NCI-H187 (cell line): Measurements from ENCODE around the gene RBM19.

Experiments used
- DNase-seq, 2 experiments: peaks; one replicate each; lab custom pipeline; 2025; lab: John Stamatoyannopoulos, UW

The RBM19 gene

GRCh38 chr12:113857371-113857770, 108.8 kb downstream of the RBM19 start:
- no peak for DNase-seq

- no peak for DNase-seq
Measured at GRCh38 chr12:113855998-113856397, 110.1 kb downstream of the RBM19 start.

GRCh38 chr12:113854385-113855142, 111.6 kb downstream of the RBM19 start:
- DNase-seq, result peak in 1 of 2 experiments; percentile 41

GRCh38 chr12:113853491-113853890, 112.6 kb downstream of the RBM19 start:
- DNase-seq, result no peak

- DNase-seq, result no peak
Measured at GRCh38 chr12:113852695-113853490, 113.2 kb downstream of the RBM19 start.

GRCh38 chr12:113852264-113852663, 113.9 kb downstream of the RBM19 start:
- no peak for DNase-seq

- no peak for DNase-seq
Measured at GRCh38 chr12:113850309-113851056, 115.6 kb downstream of the RBM19 start.

- DNase-seq, result no peak
Measured at GRCh38 chr12:113847856-113848255, 118.3 kb downstream of the RBM19 start.

- no peak for DNase-seq
Measured at GRCh38 chr12:113846883-113847755, 119.0 kb downstream of the RBM19 start.

- no peak for DNase-seq
Measured at GRCh38 chr12:113845900-113846674, 120.0 kb downstream of the RBM19 start.

GRCh38 chr12:113844495-113845210, 121.5 kb downstream of the RBM19 start:
- no peak for DNase-seq

- DNase-seq, result no peak
Measured at GRCh38 chr12:113842699-113843098, 123.4 kb downstream of the RBM19 start.

- DNase-seq, result no peak
Measured at GRCh38 chr12:113841786-113842185, 124.3 kb downstream of the RBM19 start.

- no peak for DNase-seq
Measured at GRCh38 chr12:113840401-113841042, 125.6 kb downstream of the RBM19 start.

- DNase-seq, result no peak
Measured at GRCh38 chr12:113838896-113839295, 127.2 kb downstream of the RBM19 start.

- no peak for DNase-seq
Measured at GRCh38 chr12:113837528-113838296, 128.4 kb downstream of the RBM19 start.

GRCh38 chr12:113837084-113837483, 129.0 kb downstream of the RBM19 start:
- no peak for DNase-seq

- DNase-seq, result no peak
Measured at GRCh38 chr12:113835896-113836295, 130.2 kb downstream of the RBM19 start.

- DNase-seq, result no peak
Measured at GRCh38 chr12:113835433-113835832, 130.7 kb downstream of the RBM19 start.
